Keratinocyte (primary cell): ENCODE data around the gene LYRM7. TPM values are rescaled to one million over a fixed set of nuclear protein-coding genes. Genes with fewer than 3 reads are reported as not detected.

ENCODE experiments used
- DNase-seq: peaks from one replicate; pipeline ENCODE4 v3.0.0-alpha.2; 2011; ENCODE audit warnings: low read depth, missing footprints, low spot score
- FAIRE-seq: peaks from 2 replicates; lab custom pipeline; 2011; peaks lifted over from hg19 to GRCh38; lab: Jason Lieb, UNC
- H2AFZ ChIP-seq: 2 replicates; pipeline ENCODE4 v1.6.0; 2012; ENCODE audit warnings: low read length, control low read depth, inconsistent platforms; ENCODE audit not compliant: control insufficient read depth
- H3K27ac ChIP-seq: 2 replicates; pipeline ENCODE4 v1.5.1; 2011; ENCODE audit warnings: low read length; ENCODE audit not compliant: control insufficient read depth, insufficient read depth
- H3K27me3 ChIP-seq: 3 replicates; pipeline ENCODE4 v1.6.0; 2011; ENCODE audit warnings: low read length; ENCODE audit not compliant: control insufficient read depth, insufficient read depth; ENCODE audit errors: extremely low read depth
- H3K36me3 ChIP-seq, 2 experiments: 2 replicates in 1 of 2; 3 replicates in 1 of 2; pipeline ENCODE4 v1.5.1; 2011; ENCODE audit warnings: low read length in 2 of 2, mild to moderate bottlenecking in 1 of 2; ENCODE audit not compliant: control insufficient read depth in 2 of 2, insufficient read depth in 2 of 2; ENCODE audit errors: extremely low read depth in 1 of 2
- H3K4me1 ChIP-seq: 3 replicates; pipeline ENCODE4 v1.5.1; 2011; ENCODE audit warnings: low read length; ENCODE audit not compliant: control insufficient read depth, insufficient read depth; ENCODE audit errors: extremely low read depth
- H3K4me2 ChIP-seq: 3 replicates; pipeline ENCODE4 v1.6.0; 2011; ENCODE audit warnings: low read depth, low read length; ENCODE audit not compliant: control insufficient read depth, insufficient read depth; ENCODE audit errors: extremely low read depth
- H3K4me3 ChIP-seq, 3 experiments: fragments of 200-600 bp in 1 of 3; sonication (generic) in 1 of 3; 2 replicates in 2 of 3; 3 replicates in 1 of 3; pipeline ENCODE4 v1.5.1; 2011 to 2016; ENCODE audit warnings: low read length in 3 of 3, mild to moderate bottlenecking in 3 of 3, control low read depth in 2 of 3, inconsistent platforms in 1 of 3, low read depth in 1 of 3, mixed read lengths in 1 of 3, mixed run types in 1 of 3, moderate library complexity in 1 of 3; ENCODE audit not compliant: control insufficient read depth in 2 of 3, insufficient read depth in 2 of 3; ENCODE audit errors: extremely low read depth in 1 of 3
- H3K79me2 ChIP-seq: 2 replicates; pipeline ENCODE4 v1.6.0; 2012; ENCODE audit warnings: low read length; ENCODE audit not compliant: control insufficient read depth, insufficient read depth
- H3K9ac ChIP-seq: 3 replicates; pipeline ENCODE4 v1.6.0; 2011; ENCODE audit warnings: low read length; ENCODE audit not compliant: control insufficient read depth, insufficient read depth; ENCODE audit errors: extremely low read depth
- H3K9me1 ChIP-seq: 3 replicates; pipeline ENCODE4 v1.6.0; 2011; ENCODE audit warnings: low read length; ENCODE audit not compliant: control insufficient read depth, insufficient read depth; ENCODE audit errors: extremely low read depth
- H3K9me3 ChIP-seq: 2 replicates; pipeline ENCODE4 v1.5.1; 2012; ENCODE audit warnings: low read depth, low read length; ENCODE audit not compliant: control insufficient read depth
- H4K20me1 ChIP-seq: 3 replicates; pipeline ENCODE4 v1.6.0; 2011; ENCODE audit warnings: low read length; ENCODE audit not compliant: control insufficient read depth, insufficient read depth; ENCODE audit errors: extremely low read depth
- CTCF ChIP-seq, 3 experiments: IDR thresholded peaks in 1 of 3; conservative IDR thresholded peaks in 1 of 3; optimal IDR thresholded peaks in 1 of 3; 2 replicates in 2 of 3; 3 replicates in 1 of 3; pipeline versions ENCODE3 to v1.5.1; 2011; ENCODE audit warnings: low read length in 3 of 3, mild to moderate bottlenecking in 3 of 3, moderate library complexity in 2 of 3, control low read depth in 1 of 3, inconsistent platforms in 1 of 3; ENCODE audit not compliant: insufficient read depth in 2 of 3; ENCODE audit errors: extremely low read depth in 1 of 3
- EZH2 ChIP-seq: IDR thresholded peaks from one replicate; pipeline ENCODE4 v1.6.1; 2012; ENCODE audit warnings: inconsistent platforms, mild to moderate bottlenecking, low read length, moderate library complexity
- dilution Hi-C: fragments of 300-500 bp; cut with MboI; formaldehyde crosslinking; loops from one replicate; pipeline ENCODE4 v1.7.0; 2020; ENCODE audit warnings: low sequenced_read_pairs; ENCODE audit not compliant: extremely low pct_ligation_motif_present
- polyA plus RNA-seq, 5 experiments: library from polyadenylated mRNA; depleted of rRNA in 3 of 5; stranded (reverse) in 3 of 5; stranded (forward) in 1 of 5; unstranded in 1 of 5; fragments of >200 nt; gene quantifications; 1 replicate in 1 of 5; 2 replicates in 3 of 5; 3 replicates in 1 of 5; pipeline versions ENCODE4 v1.2.1 to v1.2.3, GENCODE V29; 2011 to 2012; ENCODE audit warnings: missing spikeins in 2 of 5, low read depth in 1 of 5, low replicate concordance in 1 of 5

Gene LYRM7
- polyA plus RNA-seq, 1 donor (not counting 4 experiments of a cell fraction or from before 2014, with no cell fraction given), result 5.5 TPM

DNA sequence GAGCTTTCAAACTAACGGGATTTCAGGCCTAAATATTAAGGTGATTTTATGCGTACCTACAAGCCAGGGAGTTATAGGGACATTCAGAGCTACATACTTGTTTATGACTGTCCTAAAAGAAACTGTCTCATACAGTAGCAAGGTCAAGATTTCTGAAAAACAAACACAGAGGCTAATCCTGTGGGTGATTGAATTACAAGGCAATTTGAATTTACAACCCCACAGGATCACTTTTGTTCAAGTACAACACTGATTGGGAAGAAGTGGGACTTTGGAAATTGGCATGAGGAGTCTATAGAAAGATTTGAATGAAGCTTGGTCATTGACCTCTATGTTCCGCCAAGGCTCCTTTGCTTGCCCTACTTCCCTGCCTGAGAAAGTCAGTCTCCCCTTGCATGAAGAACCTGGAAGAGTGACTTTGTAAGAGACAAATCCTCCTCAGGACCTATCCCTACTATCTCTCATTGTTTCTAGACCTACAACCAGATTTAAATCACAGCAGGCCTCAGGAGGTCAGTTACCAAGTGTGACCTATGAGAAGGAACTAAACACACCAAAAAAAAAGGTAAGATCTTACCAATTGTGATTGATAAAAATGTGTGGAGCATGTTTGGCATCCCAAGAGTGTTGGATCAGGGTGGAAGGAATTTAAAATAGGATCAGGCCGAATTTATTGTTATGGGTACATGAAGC, 54.7 kb downstream of the LYRM7 start:
- no peak for FAIRE-seq
- H4K20me1 ChIP-seq, result no peaks in the 10 kb centered on the region
- no peaks in the 10 kb centered on the region for H3K9me1 ChIP-seq
- H3K4me3 ChIP-seq, result no peak overlapping the region
- no peak overlapping the region for H2AFZ ChIP-seq
- no peaks in the 10 kb centered on the region for H3K36me3 ChIP-seq
- H3K27ac ChIP-seq, result no peak overlapping the region
- TF ChIP-seq CTCF (optimal IDR thresholded peaks at IDR 0.05 in 1 of 3, IDR thresholded peaks at IDR 0.05 in 1 of 3, conservative IDR thresholded peaks at IDR 0.05 in 1 of 3; ENCODE audit: extremely low read depth in 1 of 3, insufficient read depth in 2 of 3, low read length in 3 of 3) (no peak), EZH2 (no peak)
- no peak for DNase-seq
- H3K9ac ChIP-seq, result no peak overlapping the region
- no peaks in the 10 kb centered on the region for H3K79me2 ChIP-seq
- peaks cover 7% of the 10 kb centered on the region for H3K4me1 ChIP-seq
- H3K9me3 ChIP-seq, result no peaks in the 10 kb centered on the region
- H3K4me2 ChIP-seq, result no peak overlapping the region
- dilution Hi-C loops, result no loop called here
- H3K27me3 ChIP-seq, result no peaks in the 10 kb centered on the region

DNA sequence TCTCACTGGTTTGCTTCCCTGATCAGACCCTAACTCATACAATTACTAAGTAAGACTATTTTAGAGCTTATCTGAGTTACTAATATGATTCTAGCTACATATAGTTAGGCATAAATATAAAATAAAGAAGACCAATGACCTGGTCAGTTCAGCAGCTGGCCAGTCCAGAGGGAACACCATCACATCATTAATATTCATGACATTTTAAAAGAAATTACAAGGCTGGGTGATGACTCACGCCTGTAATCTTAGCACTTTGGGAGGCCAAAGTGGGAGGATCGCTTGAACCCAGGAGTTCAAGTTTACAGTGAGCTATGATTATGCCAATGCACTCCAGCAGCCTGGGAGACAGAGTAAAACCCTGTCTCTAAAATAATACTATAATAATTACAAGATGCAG, 56.2 kb downstream of the LYRM7 start:
- Histone ChIP-seq H3K4me2 (no peak overlapping the region), H3K36me3 (no peaks in the 10 kb centered on the region), H3K4me1 (peaks cover 7% of the 10 kb centered on the region), H3K4me3 (no peak overlapping the region), H3K9me3 (no peaks in the 10 kb centered on the region), H3K79me2 (no peaks in the 10 kb centered on the region), H2AFZ (no peak overlapping the region), H4K20me1 (no peaks in the 10 kb centered on the region), H3K9ac (no peak overlapping the region), H3K27me3 (no peaks in the 10 kb centered on the region), H3K9me1 (no peaks in the 10 kb centered on the region), H3K27ac (no peak overlapping the region)
- FAIRE-seq (no peak), DNase-seq (no peak)
- no peak for TF ChIP-seq EZH2
- no peak for TF ChIP-seq CTCF (optimal IDR thresholded peaks at IDR 0.05 in 1 of 3, IDR thresholded peaks at IDR 0.05 in 1 of 3, conservative IDR thresholded peaks at IDR 0.05 in 1 of 3; ENCODE audit: extremely low read depth in 1 of 3, insufficient read depth in 2 of 3, low read length in 3 of 3)
- dilution Hi-C loops, result no loop called here
